BE2C (cell line): ENCODE measurements around the gene LSS.
"Not testable (repeated sequence)": the region's sequence is repeated elsewhere in the genome, so short reads cannot be mapped to it uniquely, and the experiment has no call there.

ENCODE experiments used
- DNase-seq: peaks from one replicate; pipeline ENCODE4 v3.0.0-alpha.2; 2020
- H3K27me3 ChIP-seq: fragments of 250-450 bp; sonication (Bioruptor Pico); 2 replicates; pipeline ENCODE4 v1.5.1; 2020; ENCODE audit warnings: mild to moderate bottlenecking
- H3K36me3 ChIP-seq: fragments of 250-450 bp; sonication (Bioruptor Pico); 2 replicates; pipeline ENCODE4 v1.5.1; 2020; ENCODE audit warnings: mild to moderate bottlenecking
- H3K4me1 ChIP-seq: fragments of 250-450 bp; sonication (Bioruptor Pico); 2 replicates; pipeline ENCODE4 v1.5.1; 2020
- H3K4me3 ChIP-seq: 2 replicates; pipeline ENCODE4 v1.5.1; 2011; ENCODE audit warnings: low read depth, low read length
- H3K9me3 ChIP-seq: fragments of 250-450 bp; sonication (Bioruptor Pico); 2 replicates; pipeline ENCODE4 v1.5.1; 2020
- TF ChIP-seq, protein P1 (sequence below): IDR thresholded peaks from 2 replicates; pipeline ENCODE4 v1.5.1; 2012; ENCODE audit warnings: mild to moderate bottlenecking, low read depth, low read length

LSS gene

DNA sequence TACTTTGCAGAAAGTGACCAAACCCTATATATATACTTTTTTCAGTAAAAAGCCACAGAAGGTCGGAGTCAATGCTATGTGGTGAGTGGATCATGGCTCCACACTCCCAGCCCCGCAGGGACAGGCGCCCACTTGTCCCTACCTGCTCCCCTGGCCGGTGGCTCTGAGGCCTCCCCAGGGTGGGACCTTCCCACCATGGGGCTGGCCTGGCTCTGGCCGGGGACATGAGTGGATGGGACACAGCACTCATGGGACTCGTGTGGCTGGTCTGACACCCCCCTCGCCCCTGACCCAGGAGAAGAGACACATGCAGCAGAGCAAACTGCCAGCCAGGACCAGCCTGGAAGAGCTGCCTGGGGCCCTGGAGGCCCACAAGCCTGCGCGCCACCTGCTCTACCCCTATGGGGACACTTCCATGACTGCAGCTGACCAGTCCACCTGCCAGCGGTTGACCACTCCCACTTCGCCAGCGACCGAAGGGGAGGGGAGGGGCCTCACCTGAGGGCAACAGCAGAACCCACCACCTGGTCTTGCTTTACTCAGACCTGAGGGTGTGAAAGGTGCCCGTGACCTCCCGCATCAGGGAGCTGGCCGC lies 46.5 kb downstream of the LSS start:
- Histone ChIP-seq H3K4me3 (no peak overlapping the region), H3K36me3 (no peaks in the 10 kb centered on the region), H3K4me1 (no peaks in the 10 kb centered on the region), H3K9me3 (no peaks in the 10 kb centered on the region), H3K27me3 (no peaks in the 10 kb centered on the region)
- TF ChIP-seq, protein P1, sequence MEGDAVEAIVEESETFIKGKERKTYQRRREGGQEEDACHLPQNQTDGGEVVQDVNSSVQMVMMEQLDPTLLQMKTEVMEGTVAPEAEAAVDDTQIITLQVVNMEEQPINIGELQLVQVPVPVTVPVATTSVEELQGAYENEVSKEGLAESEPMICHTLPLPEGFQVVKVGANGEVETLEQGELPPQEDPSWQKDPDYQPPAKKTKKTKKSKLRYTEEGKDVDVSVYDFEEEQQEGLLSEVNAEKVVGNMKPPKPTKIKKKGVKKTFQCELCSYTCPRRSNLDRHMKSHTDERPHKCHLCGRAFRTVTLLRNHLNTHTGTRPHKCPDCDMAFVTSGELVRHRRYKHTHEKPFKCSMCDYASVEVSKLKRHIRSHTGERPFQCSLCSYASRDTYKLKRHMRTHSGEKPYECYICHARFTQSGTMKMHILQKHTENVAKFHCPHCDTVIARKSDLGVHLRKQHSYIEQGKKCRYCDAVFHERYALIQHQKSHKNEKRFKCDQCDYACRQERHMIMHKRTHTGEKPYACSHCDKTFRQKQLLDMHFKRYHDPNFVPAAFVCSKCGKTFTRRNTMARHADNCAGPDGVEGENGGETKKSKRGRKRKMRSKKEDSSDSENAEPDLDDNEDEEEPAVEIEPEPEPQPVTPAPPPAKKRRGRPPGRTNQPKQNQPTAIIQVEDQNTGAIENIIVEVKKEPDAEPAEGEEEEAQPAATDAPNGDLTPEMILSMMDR: no peak
- no peak for DNase-seq

DNA sequence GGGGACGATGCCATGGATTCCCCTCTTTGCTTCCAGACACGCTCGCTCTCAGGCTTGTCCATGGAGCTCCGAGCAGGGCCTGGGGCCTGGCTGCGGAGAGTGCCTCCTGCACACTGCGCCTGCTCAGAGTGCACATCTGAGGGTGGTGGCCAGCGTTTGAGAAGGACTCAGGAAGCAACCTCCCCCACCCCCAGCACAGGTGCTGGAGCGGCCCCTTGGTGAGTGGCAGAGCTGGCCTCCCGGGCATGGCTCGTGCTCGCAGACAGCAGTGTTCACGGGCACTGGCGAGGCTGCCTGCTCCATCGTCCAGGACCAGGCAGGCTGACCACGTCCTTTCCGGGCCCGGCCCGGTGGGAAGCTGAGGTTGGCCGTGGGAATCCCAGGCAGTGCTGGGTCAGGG lies 47.1 kb downstream of the LSS start:
- no peaks in the 10 kb centered on the region for H3K27me3 ChIP-seq
- no peak for DNase-seq
- no peaks in the 10 kb centered on the region for H3K4me1 ChIP-seq
- no peak overlapping the region for H3K4me3 ChIP-seq
- H3K36me3 ChIP-seq: no peaks in the 10 kb centered on the region
- TF ChIP-seq, protein P1: no peak
- H3K9me3 ChIP-seq: no peaks in the 10 kb centered on the region

- no peaks in the 10 kb centered on the region for H3K36me3 ChIP-seq
- H3K27me3 ChIP-seq: no peaks in the 10 kb centered on the region
- no peaks in the 10 kb centered on the region for H3K4me1 ChIP-seq
- TF ChIP-seq, protein P1: no peak
- no peaks in the 10 kb centered on the region for H3K9me3 ChIP-seq
- H3K4me3 ChIP-seq: no peak overlapping the region
- DNase-seq: no peak
These were observed 47.7 kb downstream of the LSS start for GRCh38 chr21:46180778-46181391.

GRCh38 chr21:46180079-46180722 lies 48.4 kb downstream of the LSS start:
- DNase-seq: no peak
- TF ChIP-seq, protein P1: no peak

DNA sequence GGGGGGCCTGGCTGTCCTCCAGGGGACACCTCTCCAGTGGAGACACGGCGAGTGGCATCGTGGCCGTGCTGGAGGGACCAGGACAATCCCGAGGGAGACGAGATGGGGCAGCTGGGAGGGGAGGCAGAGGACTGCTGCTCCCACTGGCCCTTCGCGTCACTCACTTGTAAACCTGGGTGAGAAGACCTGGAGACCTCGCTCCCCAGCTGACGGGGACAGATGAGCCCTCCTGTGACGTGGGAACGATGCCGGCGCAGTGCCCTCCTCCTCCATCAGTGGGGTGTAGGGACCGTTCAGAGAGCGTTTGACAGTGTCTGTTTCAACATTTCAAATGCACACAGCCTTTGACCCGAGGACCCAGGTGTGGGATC lies 48.9 kb downstream of the LSS start:
- H3K27me3 ChIP-seq: 0 out of 2 replicates have a peak, but pooled peaks cover 3% of the 10 kb centered on the region
- no peaks in the 10 kb centered on the region for H3K36me3 ChIP-seq
- no peak overlapping the region for H3K4me3 ChIP-seq
- TF ChIP-seq, protein P1: no peak
- no peaks in the 10 kb centered on the region for H3K9me3 ChIP-seq
- DNase-seq: no peak
- H3K4me1 ChIP-seq: no peaks in the 10 kb centered on the region

More at GRCh38 chr21:46180079-46180722, 48.4 kb downstream of the LSS start:
- Histone ChIP-seq H3K4me1 (no peaks in the 10 kb centered on the region), H3K36me3 (no peaks in the 10 kb centered on the region), H3K9me3 (no peaks in the 10 kb centered on the region), H3K4me3 (no peak overlapping the region), H3K27me3 (no peaks in the 10 kb centered on the region)

DNA sequence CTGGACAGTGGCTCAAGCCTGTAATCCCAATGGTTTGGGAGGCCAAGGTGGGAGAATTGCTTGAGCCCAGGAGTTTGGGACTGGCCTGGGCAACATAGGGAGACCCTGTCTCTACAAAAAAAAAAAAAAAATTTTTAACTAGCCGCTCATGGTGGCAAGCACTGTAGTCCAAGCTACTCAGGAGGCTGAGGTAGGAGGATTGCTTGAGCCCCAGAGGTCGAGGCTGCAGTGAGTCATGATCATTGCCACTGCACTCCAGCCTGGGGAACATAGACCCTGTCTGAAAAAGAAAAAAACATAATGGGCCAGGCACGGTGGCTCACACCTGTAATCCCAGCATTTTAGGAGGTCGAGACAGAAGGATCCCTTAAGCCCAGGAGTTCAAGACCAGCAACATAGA lies 49.6 kb downstream of the LSS start:
- Histone ChIP-seq H3K27me3 (0 out of 2 replicates have a peak, but pooled peaks cover 3% of the 10 kb centered on the region), H3K9me3 (no peaks in the 10 kb centered on the region), H3K36me3 (no peaks in the 10 kb centered on the region), H3K4me3 (no peak overlapping the region), H3K4me1 (no peaks in the 10 kb centered on the region)
- no peak for DNase-seq
- TF ChIP-seq, protein P1: no peak

DNA sequence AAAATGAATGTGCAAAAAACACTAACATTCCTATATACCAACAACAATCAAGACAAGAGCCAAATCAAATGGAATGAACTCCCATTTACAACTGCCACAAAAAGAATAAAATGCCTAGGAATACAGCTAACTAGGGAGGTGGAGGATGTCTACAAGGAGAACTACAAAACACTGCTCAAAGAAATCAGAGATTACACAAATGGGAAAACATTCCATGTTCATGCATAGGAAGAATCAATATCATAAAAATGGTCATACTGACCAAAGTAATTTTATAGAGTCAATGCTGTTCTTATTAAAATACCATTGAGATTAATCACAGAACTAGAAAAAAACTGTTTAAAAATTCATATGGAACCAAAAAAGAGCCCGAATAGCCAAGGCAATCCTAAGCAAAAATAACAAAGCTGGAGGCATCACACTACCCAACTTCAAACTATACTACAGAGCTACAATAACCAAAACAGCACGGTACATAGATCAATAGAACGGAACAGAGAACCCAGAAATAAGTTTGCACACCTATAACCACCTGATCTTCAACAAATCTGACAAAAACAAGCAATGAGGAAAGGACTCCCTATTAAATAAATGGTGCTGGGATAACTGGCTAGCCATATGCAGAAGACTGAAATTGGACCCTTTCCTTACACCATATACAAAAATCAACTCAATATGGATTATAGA lies 52.0 kb downstream of the LSS start:
- DNase-seq, H3K27me3 ChIP-seq, H3K9me3 ChIP-seq, H3K4me3 ChIP-seq, H3K36me3 ChIP-seq, H3K4me1 ChIP-seq: not testable (repeated sequence)
